ENCODE results near the gene CC2D1A. TPM values are rescaled to one million over a fixed set of nuclear protein-coding genes. Genes with fewer than 3 reads are reported as not detected.
A peak's percentile ranks its signal among the peaks of the same experiment; 100 is the strongest.

Gene CC2D1A
- total RNA-seq, 4 donors from 2014 or later, result 29.3 to 36.4 (median 31.3) TPM

DNA sequence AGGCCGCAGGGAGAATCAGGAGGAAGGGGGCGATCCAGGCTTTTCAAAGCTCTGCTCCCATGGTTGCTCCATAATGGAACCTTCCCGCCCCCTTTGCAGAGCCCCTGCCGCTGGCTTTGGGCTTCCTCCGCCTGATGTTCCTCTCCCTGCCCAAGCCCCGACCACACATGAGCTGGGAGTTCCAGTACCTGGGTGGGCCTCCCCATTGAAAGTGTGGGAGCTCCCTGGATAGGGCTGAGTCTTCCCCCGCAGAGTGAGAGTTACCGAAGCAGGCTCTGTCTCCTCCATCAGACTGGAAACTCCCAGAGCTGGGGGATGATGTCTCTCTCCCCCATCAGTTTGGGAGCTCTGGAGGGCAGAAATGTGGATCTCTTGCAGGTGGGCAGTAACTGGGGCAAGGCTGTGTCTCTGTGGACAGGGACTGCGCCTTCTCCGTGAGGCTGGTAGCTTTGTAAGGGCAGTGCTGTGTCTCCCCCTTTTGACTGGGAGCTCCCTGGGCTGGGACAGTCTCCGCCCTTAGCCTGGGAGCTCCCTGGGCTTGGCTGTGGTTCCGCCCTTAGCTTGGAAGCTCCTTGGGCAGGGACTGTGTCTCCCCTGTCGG, 47.0 kb downstream of the CC2D1A start:
- Histone ChIP-seq H3K4me3 (replicated peaks in 1 of 3) (peak overlapping the region in 2 of 3 donors; percentile 61 to 71), H3K27ac (peak overlapping the region in 2 of 3 donors; percentile 56 to 81), H3K4me1 (peaks cover 14 to 15% of the 10 kb centered on the region in 2 donors), H3K36me3 (peaks cover 19 to 23% of the 10 kb centered on the region in 2 donors), H3K27me3 (no peaks in the 10 kb centered on the region), H3K9me3 (no peaks in the 10 kb centered on the region)
- WGBS, 2 donors, result 0 to 7% methylated on average over 6 to 10 of the region's 13 CpGs
- DNase-seq, result peak in 1 of 2 donors; percentile 17
- no peak for TF ChIP-seq POLR2A (IDR thresholded peaks at IDR 0.05)
- TF ChIP-seq, protein P1, sequence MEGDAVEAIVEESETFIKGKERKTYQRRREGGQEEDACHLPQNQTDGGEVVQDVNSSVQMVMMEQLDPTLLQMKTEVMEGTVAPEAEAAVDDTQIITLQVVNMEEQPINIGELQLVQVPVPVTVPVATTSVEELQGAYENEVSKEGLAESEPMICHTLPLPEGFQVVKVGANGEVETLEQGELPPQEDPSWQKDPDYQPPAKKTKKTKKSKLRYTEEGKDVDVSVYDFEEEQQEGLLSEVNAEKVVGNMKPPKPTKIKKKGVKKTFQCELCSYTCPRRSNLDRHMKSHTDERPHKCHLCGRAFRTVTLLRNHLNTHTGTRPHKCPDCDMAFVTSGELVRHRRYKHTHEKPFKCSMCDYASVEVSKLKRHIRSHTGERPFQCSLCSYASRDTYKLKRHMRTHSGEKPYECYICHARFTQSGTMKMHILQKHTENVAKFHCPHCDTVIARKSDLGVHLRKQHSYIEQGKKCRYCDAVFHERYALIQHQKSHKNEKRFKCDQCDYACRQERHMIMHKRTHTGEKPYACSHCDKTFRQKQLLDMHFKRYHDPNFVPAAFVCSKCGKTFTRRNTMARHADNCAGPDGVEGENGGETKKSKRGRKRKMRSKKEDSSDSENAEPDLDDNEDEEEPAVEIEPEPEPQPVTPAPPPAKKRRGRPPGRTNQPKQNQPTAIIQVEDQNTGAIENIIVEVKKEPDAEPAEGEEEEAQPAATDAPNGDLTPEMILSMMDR (IDR thresholded peaks at IDR 0.05), result no peak
- intact Hi-C loops (cut with DNase I), result no loop called here

DNA sequence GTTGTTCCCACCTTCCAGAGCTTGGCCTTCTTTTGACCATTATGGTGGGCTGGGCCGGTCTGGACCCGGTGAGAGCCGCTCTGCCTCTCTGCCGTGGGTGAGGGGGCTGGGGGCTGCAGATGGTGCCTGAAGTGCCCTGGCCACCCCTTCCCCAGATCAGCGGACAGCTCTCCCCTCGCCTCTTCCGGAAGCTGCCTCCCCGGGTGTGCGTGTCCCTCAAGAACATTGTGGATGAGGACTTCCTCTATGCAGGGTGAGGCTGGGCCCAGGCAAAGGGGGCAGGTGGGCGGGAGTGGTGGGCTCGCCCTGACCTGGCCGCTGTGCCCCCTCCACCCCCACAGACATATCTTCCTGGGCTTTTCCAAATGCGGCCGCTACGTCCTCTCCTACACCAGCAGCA, 48.2 kb downstream of the CC2D1A start:
- H3K27me3 ChIP-seq, result no peaks in the 10 kb centered on the region
- no peaks in the 10 kb centered on the region for H3K9me3 ChIP-seq
- no peak overlapping the region for H3K4me3 ChIP-seq (replicated peaks in 1 of 3)
- 92 to 97% methylated on average over 13 to 15 of the region's 15 CpGs for WGBS, 2 donors
- H3K27ac ChIP-seq, result no peak overlapping the region
- no peak for DNase-seq
- H3K4me1 ChIP-seq, result peaks cover 14 to 15% of the 10 kb centered on the region in 2 donors
- peaks cover 19 to 25% of the 10 kb centered on the region in 2 donors for H3K36me3 ChIP-seq
- TF ChIP-seq POLR2A (IDR thresholded peaks at IDR 0.05), result no peak
- TF ChIP-seq, protein P1 (IDR thresholded peaks at IDR 0.05), result no peak
- intact Hi-C loops (cut with DNase I), result no loop called here

DNA sequence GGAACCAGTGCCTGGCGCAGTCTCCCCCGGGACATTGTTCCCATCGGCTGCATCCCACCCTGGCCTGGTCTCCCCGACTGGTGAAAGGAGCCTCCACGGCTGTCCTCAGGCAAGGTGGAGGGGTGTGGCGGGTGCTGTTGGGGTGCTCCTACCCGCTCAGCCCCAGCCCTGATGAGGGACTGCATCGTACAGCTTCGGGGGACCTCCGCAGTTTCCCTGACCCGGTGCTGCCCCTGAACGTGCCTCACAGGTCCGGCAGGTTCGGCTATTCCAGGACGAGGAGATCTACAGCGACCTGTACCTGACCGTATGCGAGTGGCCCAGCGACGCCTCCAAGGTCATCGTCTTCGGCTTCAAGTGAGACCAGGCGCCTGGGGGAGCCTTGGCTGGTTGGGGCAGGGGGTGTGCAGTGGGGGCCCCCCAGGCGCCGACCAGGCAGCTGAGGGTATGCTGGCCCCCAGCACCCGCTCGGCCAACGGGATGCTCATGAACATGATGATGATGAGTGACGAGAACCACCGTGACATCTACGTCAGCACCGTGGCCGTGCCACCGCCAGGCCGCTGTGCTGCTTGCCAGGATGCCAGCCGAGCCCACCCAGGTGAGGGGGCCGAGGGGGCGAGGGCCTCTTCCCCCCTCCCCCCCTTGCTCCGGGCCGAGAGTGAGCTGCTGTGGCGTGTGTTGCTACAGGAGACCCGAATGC, 49.8 kb downstream of the CC2D1A start:
- no peak for TF ChIP-seq POLR2A (IDR thresholded peaks at IDR 0.05)
- TF ChIP-seq, protein P1 (IDR thresholded peaks at IDR 0.05), result no peak
- H3K27ac ChIP-seq, result no peak overlapping the region
- H3K4me1 ChIP-seq, result peaks cover 14 to 15% of the 10 kb centered on the region in 2 donors
- H3K27me3 ChIP-seq, result no peaks in the 10 kb centered on the region
- peaks cover 26 to 39% of the 10 kb centered on the region in 2 donors for H3K36me3 ChIP-seq
- no peaks in the 10 kb centered on the region for H3K9me3 ChIP-seq
- no peak for DNase-seq
- intact Hi-C loops (cut with DNase I), result loop anchor here (5.0 kb wide), 1 partner anchor 116 kb away; the partner anchor contains the start of gene MISP3
- H3K4me3 ChIP-seq (replicated peaks in 1 of 3), result no peak overlapping the region
- 95 to 100% methylated on average over 2 to 27 of the region's 42 CpGs for WGBS, 2 donors

DNA sequence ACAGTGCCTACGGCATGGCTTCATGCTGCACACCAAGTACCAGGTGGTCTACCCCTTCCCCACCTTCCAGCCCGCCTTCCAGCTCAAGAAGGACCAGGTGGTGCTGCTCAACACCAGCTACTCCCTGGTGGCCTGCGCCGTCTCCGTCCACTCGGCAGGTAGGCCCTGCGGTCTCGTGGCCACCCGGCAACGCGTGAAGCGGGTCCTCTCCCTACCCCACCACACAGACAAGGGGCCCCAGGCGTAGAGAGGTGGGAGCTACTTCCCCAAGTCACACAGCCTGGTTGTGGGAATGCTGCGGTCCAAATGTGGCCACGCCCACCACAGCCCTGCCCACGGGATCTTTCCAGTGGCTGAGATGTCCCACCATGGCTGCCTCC, 50.4 kb downstream of the CC2D1A start:
- no peak overlapping the region for H3K27ac ChIP-seq
- peaks cover 14 to 15% of the 10 kb centered on the region in 2 donors for H3K4me1 ChIP-seq
- intact Hi-C loops (cut with DNase I), result loop anchor here (5.0 kb wide), 1 partner anchor 116 kb away; the partner anchor contains the start of gene MISP3
- no peak for DNase-seq
- TF ChIP-seq POLR2A (IDR thresholded peaks at IDR 0.05), result no peak
- TF ChIP-seq, protein P1 (IDR thresholded peaks at IDR 0.05), result no peak
- H3K4me3 ChIP-seq (replicated peaks in 1 of 3), result no peak overlapping the region
- H3K27me3 ChIP-seq, result no peaks in the 10 kb centered on the region
- H3K36me3 ChIP-seq, result peaks cover 32 to 42% of the 10 kb centered on the region in 2 donors
- 96 to 97% methylated on average over 9 to 15 of the region's 16 CpGs for WGBS, 2 donors
- H3K9me3 ChIP-seq, result no peaks in the 10 kb centered on the region

DNA sequence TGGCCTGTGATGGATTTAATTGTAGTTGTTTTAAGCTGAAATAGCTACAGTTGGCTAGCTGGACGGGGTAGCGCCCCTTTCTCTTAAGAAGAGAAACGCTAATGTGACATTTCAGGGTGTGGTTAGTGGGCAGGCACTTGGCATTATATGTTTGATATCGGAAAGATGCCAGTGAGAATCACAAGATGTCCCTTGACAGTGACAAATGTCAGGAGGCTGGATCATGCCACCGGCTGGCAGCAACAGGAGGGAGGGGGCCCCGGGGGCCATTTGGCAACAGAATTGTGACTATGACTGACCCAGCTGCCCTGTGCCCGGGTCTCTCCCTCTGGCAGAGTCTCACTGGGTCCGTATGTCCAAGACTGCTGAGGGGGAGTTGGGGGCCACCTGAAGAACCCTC, 51.0 kb downstream of the CC2D1A start:
- TF ChIP-seq, protein P1 (IDR thresholded peaks at IDR 0.05), result no peak
- no peak for TF ChIP-seq POLR2A (IDR thresholded peaks at IDR 0.05)

More for the DNA sequence above, 51.0 kb downstream of the CC2D1A start:
- DNase-seq, result no peak
- H3K27me3 ChIP-seq, result no peaks in the 10 kb centered on the region
- 91% methylated on average over 8 of the region's 8 CpGs for WGBS, 2 donors
- intact Hi-C loops (cut with DNase I), result loop anchor here (5.0 kb wide), 1 partner anchor 115 kb away; the partner anchor contains the start of gene MISP3
- no peaks in the 10 kb centered on the region for H3K9me3 ChIP-seq
- H3K4me1 ChIP-seq, result peaks cover 10 to 11% of the 10 kb centered on the region in 2 donors
- H3K4me3 ChIP-seq (replicated peaks in 1 of 3), result no peak overlapping the region
- H3K27ac ChIP-seq, result no peak overlapping the region
- peaks cover 32 to 47% of the 10 kb centered on the region in 2 donors for H3K36me3 ChIP-seq
